Measurements from ENCODE around the gene MPP2. TPM values are rescaled to one million over a fixed set of nuclear protein-coding genes. Genes with fewer than 3 reads are reported as not detected.

MPP2 gene
- total and polyA plus RNA-seq, 9 of the 15 experiments (the other 6 are each of a cell fraction or from before 2014, with no cell fraction given) = 0.04 to 1.0 (median 0.24) TPM

DNA sequence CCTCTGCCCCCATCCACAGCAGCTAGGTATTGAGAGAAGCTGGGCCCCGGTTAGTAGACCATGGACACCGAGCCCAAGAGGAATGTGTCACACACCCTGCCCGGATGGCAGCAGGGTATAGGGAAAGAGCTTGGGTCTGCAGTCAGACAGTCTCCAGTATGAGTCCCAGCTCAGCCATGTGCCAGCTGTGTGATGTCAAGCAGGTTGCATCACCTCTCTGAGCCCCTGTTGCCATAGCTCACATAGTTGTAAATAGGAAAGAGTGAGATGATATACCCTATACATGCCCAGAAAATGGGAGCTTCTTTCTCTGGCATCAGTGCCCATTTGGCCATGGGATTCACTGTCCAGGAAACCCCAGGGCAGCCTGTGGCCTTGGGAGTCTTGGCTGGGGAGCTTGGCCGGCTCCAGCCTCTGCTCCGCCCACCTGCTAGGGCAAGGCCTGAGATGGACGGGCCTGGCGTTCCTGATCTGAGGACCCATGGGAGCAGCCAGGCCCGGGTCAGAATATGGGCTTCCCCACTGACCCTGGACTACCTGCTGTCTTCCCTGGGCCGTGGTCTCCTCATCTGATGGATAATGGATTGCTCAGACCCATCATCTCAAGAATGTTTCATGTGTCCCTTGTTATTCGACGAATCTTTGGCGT lies 47.1 kb downstream of the MPP2 start:
- peaks cover 20 to 76% of the 10 kb centered on the region in 2 experiments; a peak in 3 of 5 replicates for H3K27me3 ChIP-seq (ENCODE audit: control insufficient read depth in 2 of 2, insufficient read depth in 2 of 2, low read length in 2 of 2)
- no peak overlapping the region for H2AFZ ChIP-seq (ENCODE audit: low read depth, low read length)
- ATAC-seq (no peak), FAIRE-seq (no peak), DNase-seq (ENCODE audit: extremely low read depth in 1 of 4, low spot score in 3 of 4) (no peak)
- POLR2A ChIA-PET = interaction anchor here (0.7 kb wide), 1 partner anchor 114 kb away, joined by 3 read pairs; no protein-coding TSS in a partner anchor
- no peaks in the 10 kb centered on the region for H3K79me2 ChIP-seq (ENCODE audit: control insufficient read depth, insufficient read depth, low read length)
- CTCF ChIA-PET (ENCODE audit: low intra/inter-chr PET ratio) = no interaction called here
- no peaks in the 10 kb centered on the region for H3K9me3 ChIP-seq (replicated peaks; ENCODE audit: control insufficient read depth, insufficient read depth, low read depth, low read length)
- BruUV-seq (replicated peaks) = no TSS peak
- in situ Hi-C loops (cut with MboI) (no loop called here), intact Hi-C loops (cut with micrococcal nuclease) (no loop called here)
- no peak overlapping the region for H3K27ac ChIP-seq (ENCODE audit: extremely low read depth, low read depth, low read length)
- WGBS (ENCODE audit: insufficient coverage, low coverage, missing lambda C conversion rate) = 9% methylated on average over 12 of the region's 12 CpGs
- H3K4me1 ChIP-seq (replicated peaks in 1 of 2; ENCODE audit: control insufficient read depth in 2 of 2, insufficient read depth in 2 of 2, low read length in 2 of 2) = no peaks in the 10 kb centered on the region; a peak in 1 of 5 replicates
- no peak overlapping the region for H3K9ac ChIP-seq (ENCODE audit: insufficient read depth in 1 of 2, low read depth in 2 of 2, low read length in 2 of 2)
- H4K20me1 ChIP-seq (replicated peaks; ENCODE audit: control insufficient read depth, insufficient read depth, low read length) = no peaks in the 10 kb centered on the region; the same call in 1 of the 2 replicates
- no peak for TF ChIP-seq BCOR (IDR thresholded peaks at IDR 0.05)
- TF ChIP-seq ZNF224 (CRISPR knock-in tag; IDR thresholded peaks at IDR 0.05) = no peak
- TF ChIP-seq, protein P1, sequence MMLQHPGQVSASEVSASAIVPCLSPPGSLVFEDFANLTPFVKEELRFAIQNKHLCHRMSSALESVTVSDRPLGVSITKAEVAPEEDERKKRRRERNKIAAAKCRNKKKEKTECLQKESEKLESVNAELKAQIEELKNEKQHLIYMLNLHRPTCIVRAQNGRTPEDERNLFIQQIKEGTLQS (IDR thresholded peaks at IDR 0.05) = peak; percentile 23; the same call in 1 of the 2 replicates
- TF ChIP-seq, protein P1 (CRISPR knock-in tag; conservative IDR thresholded peaks at IDR 0.05) = no peak
- TF ChIP-seq CEBPG (CRISPR knock-in tag; IDR thresholded peaks at IDR 0.05) = peak; percentile 39; the same call in 1 of the 2 replicates
- peak in 1 of 2 experiments; percentile 57; a peak in 1 of 4 replicates for TF ChIP-seq CEBPG (tag; conservative IDR thresholded peaks at IDR 0.05 in 1 of 2, IDR thresholded peaks at IDR 0.05 in 1 of 2)
- TF ChIP-seq ZFP36 (IDR thresholded peaks at IDR 0.05; ENCODE audit: low read depth, low read length, partially characterized antibody) = peak; percentile 48
- TF ChIP-seq XRCC3 (IDR thresholded peaks at IDR 0.05) = no peak
- H3K36me3 ChIP-seq (ENCODE audit: control insufficient read depth, insufficient read depth, low read length) = no peaks in the 10 kb centered on the region
- H3K4me3 ChIP-seq = no peak overlapping the region
- peaks cover 4% of the 10 kb centered on the region for H3K9me1 ChIP-seq (ENCODE audit: control insufficient read depth, insufficient read depth, low read length)
- no peak overlapping the region for H3K4me2 ChIP-seq (ENCODE audit: insufficient read depth, low read length)

All from K562 (cell line).